Measurements from ENCODE around the gene OR13J1. TPM values are rescaled to one million over a fixed set of nuclear protein-coding genes. Genes with fewer than 3 reads are reported as not detected.

OR13J1 gene
- total RNA-seq, 2 experiments from 2014 or later, result not detected

DNA sequence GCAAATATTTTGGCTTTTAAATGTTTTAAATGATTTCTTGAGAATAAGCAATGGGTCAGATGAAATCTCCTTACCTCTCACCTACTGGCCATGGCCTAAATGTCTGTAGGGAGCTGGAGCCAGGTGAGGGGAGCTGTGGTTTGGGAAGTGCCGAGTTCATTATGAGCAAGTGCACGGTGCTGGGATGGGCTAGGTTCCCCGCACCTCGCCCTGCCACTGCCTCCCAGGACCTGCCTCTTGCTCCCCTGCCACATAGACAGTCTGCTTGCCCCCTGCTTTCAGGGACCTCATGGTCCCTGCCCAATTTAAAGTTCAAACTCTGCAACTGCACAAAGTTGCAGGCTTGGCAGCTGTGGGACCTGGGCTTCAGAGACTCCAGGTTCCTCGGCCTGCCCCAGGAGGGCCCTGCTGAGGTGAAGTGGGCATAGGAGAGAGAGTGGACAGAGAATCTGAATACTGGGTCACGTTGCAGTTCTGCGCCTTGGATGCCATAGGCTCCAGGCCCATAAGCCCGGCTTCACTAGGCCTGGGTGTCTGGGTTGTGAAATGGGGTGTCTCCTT lies 5.4 kb downstream of the OR13J1 start:
- no peak overlapping the region for H3K27ac Mint-ChIP-seq
- H3K36me3 Mint-ChIP-seq (ENCODE audit: low read depth), result no peaks in the 10 kb centered on the region

DNA sequence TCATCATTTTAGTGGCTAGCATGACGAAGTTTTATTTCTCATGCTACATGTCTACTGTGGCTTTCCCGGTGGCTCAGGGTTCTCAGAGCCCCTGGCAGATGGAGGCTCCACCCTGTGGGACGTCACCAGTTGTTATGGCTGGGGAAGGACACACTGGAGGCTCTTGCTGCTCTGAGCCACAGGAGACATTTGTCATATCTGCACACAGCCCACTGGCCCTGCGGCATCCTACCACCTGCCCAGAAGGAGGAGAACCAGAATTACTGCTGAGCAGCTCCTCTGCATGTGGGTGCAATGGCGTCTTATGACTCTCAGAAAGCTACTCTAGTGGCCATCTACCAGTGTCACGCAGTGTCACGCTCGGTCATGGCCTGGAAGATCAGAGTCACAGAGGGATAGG lies 6.6 kb downstream of the OR13J1 start:
- no peak for DNase-seq

More for the DNA sequence above, 5.4 kb downstream of the OR13J1 start:
- Mint-ChIP-seq H3K4me3 (no peak overlapping the region), H3K9me3 (no peaks in the 10 kb centered on the region), H3K4me1 (ENCODE audit: low read depth) (no peaks in the 10 kb centered on the region), H3K27me3 (peaks cover 31% of the 10 kb centered on the region)
- TF ChIP-seq, protein P1, sequence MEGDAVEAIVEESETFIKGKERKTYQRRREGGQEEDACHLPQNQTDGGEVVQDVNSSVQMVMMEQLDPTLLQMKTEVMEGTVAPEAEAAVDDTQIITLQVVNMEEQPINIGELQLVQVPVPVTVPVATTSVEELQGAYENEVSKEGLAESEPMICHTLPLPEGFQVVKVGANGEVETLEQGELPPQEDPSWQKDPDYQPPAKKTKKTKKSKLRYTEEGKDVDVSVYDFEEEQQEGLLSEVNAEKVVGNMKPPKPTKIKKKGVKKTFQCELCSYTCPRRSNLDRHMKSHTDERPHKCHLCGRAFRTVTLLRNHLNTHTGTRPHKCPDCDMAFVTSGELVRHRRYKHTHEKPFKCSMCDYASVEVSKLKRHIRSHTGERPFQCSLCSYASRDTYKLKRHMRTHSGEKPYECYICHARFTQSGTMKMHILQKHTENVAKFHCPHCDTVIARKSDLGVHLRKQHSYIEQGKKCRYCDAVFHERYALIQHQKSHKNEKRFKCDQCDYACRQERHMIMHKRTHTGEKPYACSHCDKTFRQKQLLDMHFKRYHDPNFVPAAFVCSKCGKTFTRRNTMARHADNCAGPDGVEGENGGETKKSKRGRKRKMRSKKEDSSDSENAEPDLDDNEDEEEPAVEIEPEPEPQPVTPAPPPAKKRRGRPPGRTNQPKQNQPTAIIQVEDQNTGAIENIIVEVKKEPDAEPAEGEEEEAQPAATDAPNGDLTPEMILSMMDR (IDR thresholded peaks at IDR 0.05), result no peak
- Histone ChIP-seq H3K27ac (ENCODE audit: low read depth in 1 of 2, low read length in 2 of 2) (no peak overlapping the region), H3K27me3 (ENCODE audit: control insufficient read depth in 1 of 2, insufficient read depth in 2 of 2, low read length in 2 of 2) (peaks cover 0 to 3% of the 10 kb centered on the region in 2 experiments), H3K4me1 (ENCODE audit: insufficient read depth, low read length) (no peaks in the 10 kb centered on the region), H3K4me3 (ENCODE audit: low read length) (no peak overlapping the region), H3K36me3 (ENCODE audit: insufficient read depth, low read length) (no peaks in the 10 kb centered on the region), H3K9me3 (ENCODE audit: control insufficient read depth in 1 of 2, insufficient read depth in 1 of 2, low read length in 2 of 2) (no peaks in the 10 kb centered on the region)
- CTCF ChIA-PET, result no interaction called here
- POLR2A ChIA-PET, result no interaction called here
- DNase-seq, result no peak
- intact Hi-C loops (cut with DNase I, micrococcal nuclease), result no loop called here
- ATAC-seq (ENCODE audit: poor library complexity), result no peak

DNA sequence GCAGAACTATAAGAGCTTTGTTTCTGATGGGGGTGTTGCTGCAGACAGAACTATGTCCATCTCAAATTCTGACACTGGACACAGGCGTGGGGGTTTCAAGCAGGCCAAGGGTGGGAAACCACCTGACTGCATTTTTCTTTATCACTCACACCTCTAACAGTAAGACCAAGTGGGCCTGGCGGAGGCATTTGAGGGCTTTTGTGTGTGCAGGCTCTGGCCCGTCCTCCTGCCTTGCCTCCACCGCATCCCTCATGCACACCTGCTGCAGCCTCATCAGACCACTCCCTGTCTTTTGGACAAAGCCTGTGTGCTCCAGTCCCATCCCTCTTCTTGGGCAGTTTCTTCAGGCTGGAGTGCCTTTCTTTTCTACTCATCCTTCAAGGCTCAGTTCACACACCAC lies 7.9 kb downstream of the OR13J1 start:
- ChIA-PET POLR2A (no interaction called here), CTCF (no interaction called here)
- Mint-ChIP-seq H3K36me3 (ENCODE audit: low read depth) (no peaks in the 10 kb centered on the region), H3K27me3 (peaks cover 23% of the 10 kb centered on the region), H3K4me3 (no peak overlapping the region), H3K27ac (no peak overlapping the region), H3K9me3 (no peaks in the 10 kb centered on the region), H3K4me1 (ENCODE audit: low read depth) (no peaks in the 10 kb centered on the region)
- ATAC-seq (ENCODE audit: poor library complexity) (no peak), DNase-seq (no peak)
- Histone ChIP-seq H3K4me3 (ENCODE audit: low read length) (no peak overlapping the region), H3K27me3 (ENCODE audit: control insufficient read depth in 1 of 2, insufficient read depth in 2 of 2, low read length in 2 of 2) (no peaks in the 10 kb centered on the region), H3K9me3 (ENCODE audit: control insufficient read depth in 1 of 2, insufficient read depth in 1 of 2, low read length in 2 of 2) (no peaks in the 10 kb centered on the region), H3K36me3 (ENCODE audit: insufficient read depth, low read length) (no peaks in the 10 kb centered on the region), H3K27ac (ENCODE audit: low read depth in 1 of 2, low read length in 2 of 2) (no peak overlapping the region), H3K4me1 (ENCODE audit: insufficient read depth, low read length) (no peaks in the 10 kb centered on the region)
- TF ChIP-seq, protein P1 (IDR thresholded peaks at IDR 0.05), result no peak
- intact Hi-C loops (cut with DNase I, micrococcal nuclease), result no loop called here

More for the DNA sequence above, 6.6 kb downstream of the OR13J1 start:
- ATAC-seq (ENCODE audit: poor library complexity), result no peak
- Mint-ChIP-seq H3K4me3 (no peak overlapping the region), H3K4me1 (ENCODE audit: low read depth) (no peaks in the 10 kb centered on the region), H3K9me3 (no peaks in the 10 kb centered on the region), H3K27me3 (peaks cover 30% of the 10 kb centered on the region), H3K36me3 (ENCODE audit: low read depth) (no peaks in the 10 kb centered on the region), H3K27ac (no peak overlapping the region)
- TF ChIP-seq, protein P1 (IDR thresholded peaks at IDR 0.05), result no peak
- intact Hi-C loops (cut with DNase I, micrococcal nuclease), result no loop called here
- ChIA-PET POLR2A (no interaction called here), CTCF (no interaction called here)
- no peaks in the 10 kb centered on the region for H3K9me3 ChIP-seq (ENCODE audit: control insufficient read depth in 1 of 2, insufficient read depth in 1 of 2, low read length in 2 of 2)
- H3K4me3 ChIP-seq (ENCODE audit: low read length), result no peak overlapping the region
- no peak overlapping the region for H3K27ac ChIP-seq (ENCODE audit: low read depth in 1 of 2, low read length in 2 of 2)
- H3K4me1 ChIP-seq (ENCODE audit: insufficient read depth, low read length), result no peaks in the 10 kb centered on the region
- peaks cover 0 to 3% of the 10 kb centered on the region in 2 experiments for H3K27me3 ChIP-seq (ENCODE audit: control insufficient read depth in 1 of 2, insufficient read depth in 2 of 2, low read length in 2 of 2)
- no peaks in the 10 kb centered on the region for H3K36me3 ChIP-seq (ENCODE audit: insufficient read depth, low read length)
